Measurements from ENCODE around the gene KCNN1.

- TF ChIP-seq CTCF (IDR thresholded peaks at IDR 0.05; ENCODE audit: low read depth, low read length): no peak
- TF ChIP-seq EZH2phosphoT487 (IDR thresholded peaks at IDR 0.05; ENCODE audit: low read depth): no peak
These were observed 74.1 kb downstream of the KCNN1 start for GRCh38 chr19:18041054-18041453.

Data from OCI-LY3 (cell line).